ENCODE results near the gene CDK17. TPM values are rescaled to one million over a fixed set of nuclear protein-coding genes. Genes with fewer than 3 reads are reported as not detected.
"Not testable (repeated sequence)": the region's sequence is repeated elsewhere in the genome, so short reads cannot be mapped to it uniquely, and the experiment has no call there.

Gene CDK17
- total RNA-seq, 2 experiments from 2014 or later = 28.4 to 29.0 TPM

DNA sequence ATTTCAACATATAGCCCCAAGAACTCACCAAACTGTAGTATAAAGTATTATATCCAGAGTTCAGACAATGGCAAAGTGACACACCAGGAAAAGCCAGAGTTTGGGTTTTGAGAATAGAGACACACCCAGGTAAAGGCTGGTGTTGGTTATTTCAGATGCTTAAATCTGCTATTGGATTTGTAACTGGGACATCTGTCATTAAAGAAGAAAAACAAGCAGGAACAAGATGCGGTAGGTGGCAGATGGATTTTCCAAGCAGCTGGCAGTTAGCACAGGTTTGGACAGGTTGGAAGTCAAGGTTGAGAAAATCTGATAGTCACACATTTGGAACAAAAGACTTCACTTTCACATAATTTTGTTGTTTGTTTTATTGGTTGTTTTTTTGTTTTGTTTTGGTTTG is 14.4 kb upstream of the CDK17 start:
- H3K4me3 Mint-ChIP-seq = no peak overlapping the region
- no peak for DNase-seq
- H3K36me3 Mint-ChIP-seq (ENCODE audit: low read depth) = no peaks in the 10 kb centered on the region
- CTCF ChIA-PET = no interaction called here
- no peaks in the 10 kb centered on the region for H3K9me3 Mint-ChIP-seq
- TF ChIP-seq, protein P1, sequence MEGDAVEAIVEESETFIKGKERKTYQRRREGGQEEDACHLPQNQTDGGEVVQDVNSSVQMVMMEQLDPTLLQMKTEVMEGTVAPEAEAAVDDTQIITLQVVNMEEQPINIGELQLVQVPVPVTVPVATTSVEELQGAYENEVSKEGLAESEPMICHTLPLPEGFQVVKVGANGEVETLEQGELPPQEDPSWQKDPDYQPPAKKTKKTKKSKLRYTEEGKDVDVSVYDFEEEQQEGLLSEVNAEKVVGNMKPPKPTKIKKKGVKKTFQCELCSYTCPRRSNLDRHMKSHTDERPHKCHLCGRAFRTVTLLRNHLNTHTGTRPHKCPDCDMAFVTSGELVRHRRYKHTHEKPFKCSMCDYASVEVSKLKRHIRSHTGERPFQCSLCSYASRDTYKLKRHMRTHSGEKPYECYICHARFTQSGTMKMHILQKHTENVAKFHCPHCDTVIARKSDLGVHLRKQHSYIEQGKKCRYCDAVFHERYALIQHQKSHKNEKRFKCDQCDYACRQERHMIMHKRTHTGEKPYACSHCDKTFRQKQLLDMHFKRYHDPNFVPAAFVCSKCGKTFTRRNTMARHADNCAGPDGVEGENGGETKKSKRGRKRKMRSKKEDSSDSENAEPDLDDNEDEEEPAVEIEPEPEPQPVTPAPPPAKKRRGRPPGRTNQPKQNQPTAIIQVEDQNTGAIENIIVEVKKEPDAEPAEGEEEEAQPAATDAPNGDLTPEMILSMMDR (IDR thresholded peaks at IDR 0.05) = no peak
- intact Hi-C loops (cut with micrococcal nuclease) = no loop called here
- POLR2A ChIA-PET = no interaction called here
- ATAC-seq = no peak
- peaks cover 10% of the 10 kb centered on the region for H3K4me1 Mint-ChIP-seq (ENCODE audit: low read depth)
- no peak overlapping the region for H3K27ac Mint-ChIP-seq
- H3K27me3 Mint-ChIP-seq = no peaks in the 10 kb centered on the region

DNA sequence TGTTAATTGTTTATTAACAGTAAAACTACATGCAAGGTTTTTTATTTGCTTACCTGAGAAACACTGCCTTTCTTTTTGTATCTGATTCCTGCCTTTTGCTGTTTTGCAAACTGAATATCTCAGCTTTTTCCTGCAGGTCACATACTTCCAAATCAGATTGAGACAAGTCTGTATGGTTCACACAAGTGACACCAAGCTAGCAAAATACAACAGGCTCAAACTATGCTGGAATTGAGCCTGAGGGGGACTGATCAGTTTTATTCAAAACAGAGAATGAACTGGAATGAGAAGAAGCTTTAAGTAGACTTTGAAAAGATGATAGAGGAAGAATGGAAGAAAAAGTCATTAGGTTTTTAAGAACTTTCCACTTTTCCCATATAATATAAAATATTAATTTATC is 12.2 kb upstream of the CDK17 start:
- no peak overlapping the region for H3K27ac Mint-ChIP-seq
- no peak overlapping the region for H3K4me3 Mint-ChIP-seq
- no peaks in the 10 kb centered on the region for H3K9me3 Mint-ChIP-seq
- TF ChIP-seq, protein P1 (IDR thresholded peaks at IDR 0.05) = no peak
- intact Hi-C loops (cut with micrococcal nuclease) = no loop called here
- H3K4me1 Mint-ChIP-seq (ENCODE audit: low read depth) = peaks cover 7% of the 10 kb centered on the region
- DNase-seq (no peak), ATAC-seq (no peak)
- POLR2A ChIA-PET = interaction anchor here (0.9 kb wide), 1 partner anchor 12 kb away, joined by 6 read pairs; the partner anchor contains the start of gene CDK17
- H3K36me3 Mint-ChIP-seq (ENCODE audit: low read depth) = no peaks in the 10 kb centered on the region
- CTCF ChIA-PET = interaction anchor here (0.6 to 3.0 kb wide), 4 partner anchors 9 to 145 kb away, joined by 3 to 14 read pairs (median 3); partner anchors contain the start of gene CDK17
- H3K27me3 Mint-ChIP-seq = no peaks in the 10 kb centered on the region

DNA sequence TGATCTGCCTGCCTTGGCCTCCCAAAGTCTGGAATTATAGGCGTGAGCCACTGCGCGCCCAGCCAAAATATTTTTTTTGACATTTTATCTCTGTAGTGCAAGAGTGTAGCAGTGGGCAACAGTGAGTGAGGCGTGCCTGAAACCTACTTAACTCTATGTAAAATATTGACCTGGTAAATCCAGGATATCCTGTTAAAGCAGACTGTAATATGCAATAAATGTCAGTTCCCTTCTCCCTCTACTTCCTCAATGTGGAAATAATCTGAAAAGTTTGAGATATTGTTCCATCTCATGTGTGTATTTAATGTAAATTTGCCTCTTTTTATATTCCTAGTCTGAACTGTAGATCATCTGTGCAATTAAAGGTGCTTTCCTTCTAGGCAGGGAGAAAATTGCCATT is 9.5 kb upstream of the CDK17 start:
- DNase-seq = no peak
- Mint-ChIP-seq H3K36me3 (ENCODE audit: low read depth) (no peaks in the 10 kb centered on the region), H3K9me3 (no peaks in the 10 kb centered on the region), H3K27ac (no peak overlapping the region), H3K4me3 (no peak overlapping the region), H3K27me3 (no peaks in the 10 kb centered on the region), H3K4me1 (ENCODE audit: low read depth) (no peaks in the 10 kb centered on the region)
- TF ChIP-seq, protein P1 (IDR thresholded peaks at IDR 0.05) = no peak
- ChIA-PET POLR2A (interaction anchor here (0.9 kb wide), 1 partner anchor 10 kb away, joined by 4 read pairs; the partner anchor contains the start of gene CDK17), CTCF (interaction anchor here (0.8 to 3.0 kb wide), 2 partner anchors 9 to 107 kb away, joined by 3 to 14 read pairs; partner anchors contain the start of gene CDK17)
- ATAC-seq = no peak
- intact Hi-C loops (cut with micrococcal nuclease) = no loop called here

DNA sequence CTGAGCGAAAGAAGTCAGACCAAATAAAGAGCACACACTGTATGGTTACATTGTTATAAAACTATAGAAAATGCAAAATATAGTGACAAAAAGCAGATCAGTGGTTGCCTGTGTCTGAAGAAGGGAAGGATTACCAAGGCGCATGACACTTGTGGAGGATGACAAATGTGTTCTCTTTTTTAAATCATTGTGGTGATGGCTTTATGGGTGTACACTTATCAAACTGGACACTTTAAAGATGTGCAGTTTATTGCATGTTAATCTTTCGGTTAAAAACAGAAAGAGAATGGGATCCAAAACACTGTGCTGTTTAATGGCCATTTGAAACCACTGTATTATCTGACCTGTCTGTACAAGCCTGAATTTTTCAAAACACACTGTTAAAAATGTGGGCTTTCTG is 8.8 kb upstream of the CDK17 start:
- Mint-ChIP-seq H3K4me1 (ENCODE audit: low read depth) (no peaks in the 10 kb centered on the region), H3K36me3 (ENCODE audit: low read depth) (no peaks in the 10 kb centered on the region), H3K27ac (no peak overlapping the region), H3K4me3 (no peak overlapping the region), H3K27me3 (no peaks in the 10 kb centered on the region), H3K9me3 (no peaks in the 10 kb centered on the region)
- POLR2A ChIA-PET = interaction anchor here (0.9 kb wide), 1 partner anchor 9 kb away, joined by 4 read pairs; the partner anchor contains the start of gene CDK17
- DNase-seq (no peak), ATAC-seq (no peak)
- intact Hi-C loops (cut with micrococcal nuclease) = no loop called here
- CTCF ChIA-PET = interaction anchor here (0.8 kb wide), 1 partner anchor 108 kb away, joined by 3 read pairs; no protein-coding TSS in a partner anchor
- TF ChIP-seq, protein P1 (IDR thresholded peaks at IDR 0.05) = no peak

DNA sequence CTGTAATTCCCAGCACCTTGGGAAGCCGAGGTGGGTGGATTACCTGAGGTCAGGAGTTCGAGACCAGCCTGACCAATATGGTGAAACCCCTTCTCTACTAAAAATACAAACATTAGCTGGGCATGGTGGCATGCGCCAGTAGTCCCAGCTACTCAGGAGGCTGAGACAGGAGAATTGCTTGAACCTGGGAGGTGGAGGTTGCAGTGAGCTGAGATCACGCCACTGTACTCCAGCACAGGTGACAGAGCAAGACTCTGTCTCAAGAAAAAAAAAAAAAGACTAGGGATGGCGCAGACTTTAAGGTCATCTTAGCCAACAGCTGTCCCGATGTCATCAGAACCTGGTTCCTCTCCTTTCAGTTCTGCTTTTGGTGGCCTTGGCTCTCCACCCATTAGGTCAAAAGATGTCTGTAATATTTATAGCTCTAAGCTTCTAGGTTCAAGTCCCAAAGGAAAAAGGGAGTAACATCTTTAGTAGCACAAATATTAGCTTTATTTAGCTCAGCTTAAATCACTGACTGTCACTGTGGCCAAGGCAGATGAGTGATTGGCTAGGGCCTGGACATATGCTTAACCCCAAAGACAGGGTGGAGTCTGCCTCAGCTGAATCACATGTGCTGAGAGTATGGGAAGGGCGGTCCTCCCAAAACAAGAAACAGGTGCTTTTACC is 7.3 kb upstream of the CDK17 start:
- H3K36me3 Mint-ChIP-seq (ENCODE audit: low read depth); DNase-seq; intact Hi-C loops (cut with micrococcal nuclease); H3K9me3 Mint-ChIP-seq; H3K4me1 Mint-ChIP-seq (ENCODE audit: low read depth); ATAC-seq; H3K4me3 Mint-ChIP-seq; H3K27ac Mint-ChIP-seq; POLR2A ChIA-PET; H3K27me3 Mint-ChIP-seq: not testable (repeated sequence)
- CTCF ChIA-PET = interaction anchor here (1.2 to 1.7 kb wide), 3 partner anchors 38 to 347 kb away, joined by 3 to 4 read pairs (median 3); no protein-coding TSS in a partner anchor

Data from activated CD8-positive, alpha-beta T cell treated with anti-CD3 and anti-CD28 coated beads for 36 hours (primary cell).